Vagina (tissue), 2 donors: Measurements from ENCODE around the gene BCL11A. TPM values are rescaled to one million over a fixed set of nuclear protein-coding genes. Genes with fewer than 3 reads are reported as not detected.

Experiments used
- DNase-seq, 2 donors: peaks; one replicate each; pipeline ENCODE4 v3.0.0-alpha.2; 2017; ENCODE audit errors: extremely low spot score in 2 of 2
- H3K27ac ChIP-seq: fragments of 200-600 bp; sonication (generic); one replicate; pipeline ENCODE4 v1.5.1; 2019
- H3K27me3 ChIP-seq: fragments of 200-600 bp; sonication (generic); one replicate; pipeline ENCODE4 v1.5.1; 2019
- H3K36me3 ChIP-seq, 2 donors: fragments of 200-600 bp; sonication (generic); one replicate each; pipeline ENCODE4 v1.5.1; 2017 to 2019
- H3K4me1 ChIP-seq: fragments of 200-600 bp; sonication (generic); one replicate; pipeline ENCODE4 v1.5.1; 2019
- H3K4me3 ChIP-seq, 2 donors: fragments of 200-600 bp; sonication (generic); 1 replicate in 1 of 2; 2 replicates in 1 of 2; pipeline ENCODE4 v1.5.1; 2016 to 2019
- H3K9me3 ChIP-seq: fragments of 200-600 bp; sonication (generic); one replicate; pipeline ENCODE4 v1.5.1; 2019
- CTCF ChIP-seq, 3 experiments: fragments of 450-650 bp in 2 of 3; fragments of 200-600 bp in 1 of 3; sonication (generic) in 1 of 3; IDR thresholded peaks; one replicate each; pipeline ENCODE4 v1.5.1; 2017 to 2019; ENCODE audit warnings: antibody characterized with exemption in 3 of 3, mild to moderate bottlenecking in 2 of 3, moderate library complexity in 2 of 3
- POLR2A ChIP-seq, 2 donors: fragments of 450-650 bp; IDR thresholded peaks; one replicate each; pipeline ENCODE4 v1.6.1; 2017; ENCODE audit warnings: antibody characterized with exemption in 2 of 2, mild to moderate bottlenecking in 2 of 2, moderate library complexity in 2 of 2
- POLR2AphosphoS5 ChIP-seq, 2 donors: sonication (generic); formaldehyde crosslinking; IDR thresholded peaks; one replicate each; pipeline ENCODE4 v1.9.0; 2017; ENCODE audit warnings: antibody characterized with exemption in 2 of 2, mild to moderate bottlenecking in 2 of 2, low read depth in 1 of 2; ENCODE audit not compliant: insufficient read depth in 1 of 2
- intact Hi-C: fragments of 100-400 bp; cut with DNase I; formaldehyde crosslinking; loops from one replicate; pipeline ENCODE4 v1.15.1; 2023
- total RNA-seq: library from RNA; depleted of rRNA; stranded (reverse); fragments of >200 nt; gene quantifications from one replicate; pipeline ENCODE4 v1.2.3, GENCODE V29; 2016

The BCL11A gene
- total RNA-seq, 1 donor from 2014 or later, result 48.4 TPM

- H3K4me3 ChIP-seq, result no peak overlapping the region
- DNase-seq, result peak in 1 of 2 donors; percentile 42
- no peak for TF ChIP-seq CTCF (IDR thresholded peaks at IDR 0.05)
- no peak for TF ChIP-seq POLR2AphosphoS5 (IDR thresholded peaks at IDR 0.05; ENCODE audit: insufficient read depth in 1 of 2, low read depth in 1 of 2)
- TF ChIP-seq POLR2A (IDR thresholded peaks at IDR 0.05), result no peak
Observed at GRCh38 chr2:60461421-60462108, 91.9 kb downstream of the BCL11A start.

DNA sequence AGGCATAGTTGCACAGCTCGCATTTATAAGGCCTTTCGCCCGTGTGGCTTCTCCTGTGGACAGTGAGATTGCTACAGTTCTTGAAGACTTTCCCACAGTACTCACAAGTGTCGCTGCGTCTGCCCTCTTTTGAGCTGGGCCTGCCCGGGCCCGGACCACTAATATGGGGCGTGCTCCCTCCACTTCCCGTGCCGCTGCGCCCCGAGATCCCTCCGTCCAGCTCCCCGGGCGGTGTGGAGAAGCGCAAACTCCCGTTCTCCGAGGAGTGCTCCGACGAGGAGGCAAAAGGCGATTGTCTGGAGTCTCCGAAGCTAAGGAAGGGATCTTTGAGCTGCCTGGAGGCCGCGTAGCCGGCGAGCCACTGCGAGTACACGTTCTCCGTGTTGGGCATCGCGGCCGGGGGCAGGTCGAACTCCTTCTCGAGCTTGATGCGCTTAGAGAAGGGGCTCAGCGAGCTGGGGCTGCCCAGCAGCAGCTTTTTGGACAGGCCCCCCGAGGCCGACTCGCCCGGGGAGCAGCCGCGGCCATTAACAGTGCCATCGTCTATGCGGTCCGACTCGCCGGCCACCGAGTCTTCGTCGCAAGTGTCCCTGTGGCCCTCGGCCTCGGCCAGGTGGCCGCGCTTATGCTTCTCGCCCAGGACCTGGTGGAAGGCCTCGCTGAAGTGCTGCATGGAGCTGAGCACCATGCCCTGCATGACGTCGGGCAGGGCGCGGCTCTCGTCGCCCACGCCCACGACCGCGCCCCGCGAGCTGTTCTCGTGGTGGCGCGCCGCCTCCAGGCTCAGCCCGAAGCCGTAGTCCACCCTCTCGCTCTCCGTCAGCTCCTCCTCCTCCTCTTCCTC, 92.7 kb downstream of the BCL11A start:
- DNase-seq, result no peak
- H3K4me3 ChIP-seq, result no peak overlapping the region
- H3K27ac ChIP-seq, result no peak overlapping the region
- peaks cover 0 to 3% of the 10 kb centered on the region in 2 donors for H3K36me3 ChIP-seq
- no peaks in the 10 kb centered on the region for H3K9me3 ChIP-seq
- H3K27me3 ChIP-seq, result no peaks in the 10 kb centered on the region
- H3K4me1 ChIP-seq, result peaks cover 9% of the 10 kb centered on the region
- TF ChIP-seq POLR2A (IDR thresholded peaks at IDR 0.05), result no peak
- no peak for TF ChIP-seq POLR2AphosphoS5 (IDR thresholded peaks at IDR 0.05; ENCODE audit: insufficient read depth in 1 of 2, low read depth in 1 of 2)
- TF ChIP-seq CTCF (IDR thresholded peaks at IDR 0.05), result no peak
- intact Hi-C loops, result no loop called here

More at GRCh38 chr2:60461421-60462108, 91.9 kb downstream of the BCL11A start:
- intact Hi-C loops, result no loop called here
- Histone ChIP-seq H3K36me3 (peaks cover 0 to 3% of the 10 kb centered on the region in 2 donors), H3K27ac (no peak overlapping the region), H3K4me1 (peaks cover 9% of the 10 kb centered on the region), H3K9me3 (no peaks in the 10 kb centered on the region), H3K27me3 (no peaks in the 10 kb centered on the region)

- peaks cover 9% of the 10 kb centered on the region for H3K4me1 ChIP-seq
- no peak overlapping the region for H3K27ac ChIP-seq
- no peaks in the 10 kb centered on the region for H3K27me3 ChIP-seq
- intact Hi-C loops, result no loop called here
- TF ChIP-seq CTCF (IDR thresholded peaks at IDR 0.05) (no peak), POLR2AphosphoS5 (IDR thresholded peaks at IDR 0.05; ENCODE audit: insufficient read depth in 1 of 2, low read depth in 1 of 2) (no peak), POLR2A (IDR thresholded peaks at IDR 0.05) (no peak)
- DNase-seq, result no peak
- no peak overlapping the region for H3K4me3 ChIP-seq
- H3K36me3 ChIP-seq, result peaks cover 0 to 3% of the 10 kb centered on the region in 2 donors
- no peaks in the 10 kb centered on the region for H3K9me3 ChIP-seq
Observed at GRCh38 chr2:60459851-60460250, 93.6 kb downstream of the BCL11A start.

DNA sequence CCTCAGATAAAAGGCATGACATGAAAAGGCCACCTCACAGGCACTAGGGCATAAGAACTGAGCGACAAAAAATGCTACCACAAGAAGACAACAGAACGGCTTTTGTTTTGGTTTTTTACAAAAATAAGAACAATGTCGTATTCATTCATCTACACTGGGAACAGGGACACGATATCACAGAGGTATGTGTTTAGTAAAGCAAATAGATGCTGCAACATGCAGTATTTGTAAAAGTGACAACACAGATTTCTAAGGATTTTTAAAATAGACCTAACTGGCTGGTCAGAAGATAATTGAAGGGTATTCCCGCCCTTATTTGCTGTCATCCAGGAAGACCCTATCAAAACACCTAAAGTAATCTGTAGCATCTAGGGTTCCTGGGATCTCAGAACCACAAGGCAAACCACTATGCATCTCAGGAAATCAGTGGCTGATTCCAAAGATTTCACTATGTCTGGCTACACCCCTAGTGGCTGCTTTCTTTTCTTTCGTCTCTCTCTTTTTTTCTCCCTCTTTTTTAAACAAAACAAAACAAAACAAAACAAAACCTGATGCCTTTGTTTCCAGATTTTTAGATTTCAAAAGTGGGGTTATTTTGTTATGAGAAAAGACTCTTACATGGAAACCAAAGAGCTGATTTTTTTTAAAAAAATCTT, 97.2 kb downstream of the BCL11A start:
- no peak overlapping the region for H3K4me3 ChIP-seq
- H3K4me1 ChIP-seq, result no peaks in the 10 kb centered on the region
- DNase-seq, result no peak
- TF ChIP-seq CTCF (IDR thresholded peaks at IDR 0.05), result no peak
- TF ChIP-seq POLR2AphosphoS5 (IDR thresholded peaks at IDR 0.05; ENCODE audit: insufficient read depth in 1 of 2, low read depth in 1 of 2), result no peak
- TF ChIP-seq POLR2A (IDR thresholded peaks at IDR 0.05), result no peak
- no peak overlapping the region for H3K27ac ChIP-seq
- intact Hi-C loops, result no loop called here
- H3K9me3 ChIP-seq, result no peaks in the 10 kb centered on the region
- H3K36me3 ChIP-seq, result no peaks in the 10 kb centered on the region
- H3K27me3 ChIP-seq, result no peaks in the 10 kb centered on the region
